Measurements from ENCODE around the gene RNF121.

The RNF121 gene

DNA sequence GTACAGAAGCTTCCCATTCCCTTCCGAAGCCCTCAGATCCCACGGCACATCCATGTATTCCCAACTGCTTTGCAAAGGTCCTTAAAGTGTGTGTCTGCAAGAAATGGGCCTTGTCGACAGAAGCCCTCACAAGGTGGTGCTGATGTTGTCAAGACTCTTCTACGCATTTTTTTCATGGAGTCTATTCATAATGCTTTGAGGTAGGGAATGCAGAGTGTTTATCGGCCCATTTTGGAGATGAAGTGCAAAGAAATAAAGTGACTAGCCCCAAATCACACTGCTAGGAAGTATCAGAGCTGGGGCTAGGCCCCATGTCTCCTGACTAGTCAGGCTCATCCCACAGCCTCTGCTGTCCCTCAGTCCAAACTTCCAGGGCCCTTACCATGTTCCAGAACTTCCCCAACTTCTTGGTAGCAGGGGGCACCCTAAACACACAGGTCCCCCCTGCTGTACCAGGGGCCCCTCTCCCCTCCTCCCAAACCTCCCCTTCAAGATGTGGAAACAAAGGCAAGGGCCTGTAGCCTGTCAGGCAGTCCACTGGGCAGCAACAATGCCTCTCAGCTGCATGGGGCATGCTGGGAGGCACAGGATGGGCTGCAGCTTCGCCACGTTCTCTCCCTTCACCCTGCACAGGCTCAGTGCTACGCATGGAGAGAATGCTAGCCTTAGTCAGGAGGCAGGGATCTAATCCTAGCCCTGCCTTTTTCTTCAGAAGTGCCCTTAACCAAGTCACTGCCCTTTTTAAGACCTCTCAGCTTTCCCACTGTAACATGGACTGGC, 77.7 kb downstream of the RNF121 start:
- DNase-seq (ENCODE audit: low spot score) = no peak

DNA sequence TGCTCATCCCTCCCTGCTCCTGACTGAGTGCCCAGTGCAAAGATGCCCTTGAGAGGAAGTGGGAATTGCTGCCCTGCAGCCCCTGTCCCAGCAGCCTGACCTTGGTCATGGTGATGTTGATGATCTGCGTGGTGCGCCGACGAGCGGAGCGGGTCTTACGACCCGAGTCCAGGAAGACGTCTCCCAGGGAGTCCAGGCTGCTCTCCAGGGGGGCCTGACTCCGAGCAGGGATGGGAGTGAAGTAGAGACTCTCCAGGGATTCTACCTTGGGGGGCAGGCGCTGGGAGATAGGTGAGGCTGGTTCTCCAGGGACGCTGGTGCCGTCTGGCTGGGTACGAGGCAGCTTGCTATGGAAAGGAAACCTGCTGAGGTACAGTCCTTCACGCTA, 78.2 kb downstream of the RNF121 start:
- DNase-seq (ENCODE audit: low spot score) = no peak

DNA sequence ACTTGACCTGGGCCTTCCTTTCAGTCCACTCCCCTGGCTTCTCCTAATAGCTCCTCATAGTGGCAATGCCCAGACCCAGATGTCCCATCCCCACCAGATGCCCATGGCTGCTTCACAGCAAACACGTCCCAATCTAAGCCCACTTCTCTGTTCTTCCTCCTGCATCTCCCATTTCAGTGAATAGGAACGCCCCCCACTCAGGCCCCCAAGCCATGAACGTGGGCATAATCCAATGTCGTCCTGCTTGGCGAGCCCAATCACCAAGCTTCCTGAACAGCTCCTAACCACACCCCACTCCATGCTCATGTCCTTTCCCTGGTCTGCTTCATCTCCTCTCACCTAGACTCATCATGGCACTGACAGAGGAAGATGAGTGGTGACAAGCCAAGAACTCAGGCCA, 78.7 kb downstream of the RNF121 start:
- DNase-seq (ENCODE audit: low spot score) = no peak

DNA sequence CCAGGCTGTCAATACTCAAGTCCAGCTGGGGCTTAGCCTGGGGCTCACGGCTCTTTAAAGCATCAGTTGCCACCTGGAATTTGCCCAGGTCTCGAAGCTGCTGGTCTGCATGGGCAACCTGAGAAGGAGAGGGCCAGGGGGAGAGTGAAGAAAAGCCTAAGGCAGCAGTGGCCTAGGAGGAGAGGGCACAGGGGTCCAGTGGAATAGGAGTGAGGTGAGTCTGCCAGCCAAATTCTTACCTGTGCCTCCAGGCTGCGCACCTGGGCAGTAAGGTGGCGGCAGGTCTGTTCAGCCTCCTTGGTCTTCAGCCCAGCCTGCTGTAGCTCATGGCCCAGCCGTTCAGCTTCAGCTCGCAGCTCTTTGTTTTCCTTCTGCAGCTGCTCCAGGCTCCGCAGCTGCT, 79.9 kb downstream of the RNF121 start:
- DNase-seq (ENCODE audit: low spot score) = no peak

DNA sequence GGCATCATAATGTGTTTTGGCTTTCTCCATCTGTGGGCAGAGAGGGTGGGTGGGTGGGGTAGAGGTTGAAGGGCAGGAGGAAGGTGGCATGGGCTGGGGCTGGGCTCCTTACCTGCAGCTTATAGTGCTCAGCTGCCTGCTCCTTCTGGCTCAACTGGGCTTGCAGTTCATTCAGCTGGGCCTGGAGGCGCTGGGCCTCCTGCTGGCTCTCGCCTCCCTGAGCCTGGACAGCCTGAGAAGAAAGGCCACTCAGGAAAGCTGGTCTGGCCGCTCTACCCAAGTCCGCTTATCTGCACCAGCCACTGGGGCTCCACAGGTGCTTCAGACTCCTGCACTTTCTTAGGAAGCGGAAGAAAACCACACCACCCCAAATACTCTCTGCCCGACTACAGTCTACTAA, 80.3 kb downstream of the RNF121 start:
- no peak for DNase-seq (ENCODE audit: low spot score)

DNA sequence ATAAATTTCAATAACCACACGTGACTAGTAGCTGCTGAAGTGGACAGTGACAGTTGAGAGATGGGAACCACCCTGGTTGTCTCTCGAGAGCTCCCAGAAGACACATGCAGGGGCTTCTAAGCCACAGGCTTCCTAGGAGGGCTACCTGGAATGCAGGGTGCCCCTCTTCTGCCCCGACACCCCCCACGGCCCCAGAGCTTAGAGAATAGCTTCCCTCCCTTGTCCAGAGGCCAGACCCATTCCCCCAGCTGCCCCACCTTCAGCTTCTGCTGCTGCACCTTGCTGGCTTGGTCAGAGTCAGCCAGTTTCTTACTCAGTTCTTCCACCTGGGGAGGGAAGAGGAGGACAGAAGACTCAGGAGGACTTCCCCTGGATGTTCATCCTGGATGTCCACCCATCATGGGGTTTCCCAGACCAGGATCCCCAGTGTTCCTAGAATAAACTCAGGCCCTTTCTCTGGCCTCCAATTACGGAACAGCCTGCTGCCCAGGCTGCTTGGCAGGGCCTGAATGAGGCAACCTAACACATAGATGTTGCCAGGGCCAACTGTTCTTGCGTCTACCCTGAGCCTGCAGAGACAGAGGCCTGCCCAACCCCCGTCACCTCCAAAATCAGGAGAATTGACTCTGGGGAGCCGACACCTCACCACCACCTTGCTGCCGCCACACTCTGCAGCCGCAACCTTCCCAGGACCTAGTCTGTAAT, 81.8 kb downstream of the RNF121 start:
- no peak for DNase-seq (ENCODE audit: low spot score)

DNA sequence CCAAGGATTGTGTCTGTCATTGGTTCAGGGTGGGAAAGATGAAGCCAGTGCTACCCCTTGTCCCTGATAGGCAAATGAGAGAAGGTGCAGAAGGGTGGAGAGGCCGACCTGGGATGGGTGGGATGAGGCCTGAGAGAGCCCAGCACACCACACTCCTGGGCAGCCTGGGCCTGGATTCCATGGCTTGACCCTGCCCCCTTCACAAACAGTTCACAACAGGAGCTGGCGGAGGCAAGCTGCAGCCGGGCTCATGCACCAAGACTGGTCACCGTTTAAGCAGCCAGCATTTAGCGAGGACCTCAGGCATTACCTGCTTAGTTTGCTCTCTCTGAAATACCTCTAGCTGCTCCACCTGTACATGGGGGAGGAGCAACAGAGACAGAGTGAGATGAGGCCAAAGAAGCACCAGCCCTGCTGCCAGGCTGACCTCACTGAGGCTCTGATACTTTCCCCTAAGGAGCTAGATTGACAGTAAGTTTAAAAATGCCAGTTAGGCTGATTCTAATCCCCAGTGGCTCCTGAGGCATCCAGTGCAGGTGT, 83.3 kb downstream of the RNF121 start:
- DNase-seq (ENCODE audit: low spot score) = no peak

DNA sequence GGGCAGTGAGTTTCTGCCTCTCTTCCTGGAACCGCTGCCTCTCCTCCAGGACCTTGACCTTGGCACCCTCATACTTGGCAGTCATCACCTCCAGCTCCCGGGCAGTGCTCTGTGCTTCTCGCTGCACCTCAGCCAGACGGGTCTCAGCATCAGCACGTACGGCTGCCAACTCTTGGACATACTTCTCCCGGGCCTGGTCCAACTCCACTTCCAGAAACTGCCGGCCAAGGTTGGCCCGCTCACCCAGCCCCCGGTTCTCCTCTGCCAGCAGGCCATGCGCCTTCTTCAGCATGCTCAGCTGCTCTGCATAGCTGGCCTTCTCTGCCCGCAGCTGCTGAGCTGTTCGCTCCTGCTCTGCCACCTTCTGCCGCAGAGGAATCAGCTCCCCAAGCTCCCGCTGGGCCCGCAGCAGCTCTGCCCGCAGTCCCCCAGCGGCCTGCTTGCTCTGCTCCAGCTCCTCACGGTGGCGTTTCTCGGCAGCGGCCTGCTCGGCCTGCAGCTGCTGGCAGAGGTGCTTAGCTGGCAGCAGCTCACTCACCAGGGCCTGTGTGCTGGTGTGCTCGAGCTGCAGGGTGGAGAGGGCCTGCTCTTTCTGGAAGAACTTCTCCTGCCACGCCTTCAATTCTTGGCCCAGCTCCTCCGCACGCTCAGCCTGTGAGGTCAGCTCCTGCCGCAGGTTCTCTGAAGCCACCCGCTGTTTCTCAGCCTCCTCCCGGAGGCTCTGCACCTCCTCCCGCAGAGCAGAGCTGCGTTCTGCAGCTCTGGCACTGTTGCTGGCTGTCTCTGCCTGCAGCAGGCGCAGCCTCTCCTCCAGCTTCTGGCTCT, 84.3 kb downstream of the RNF121 start:
- DNase-seq (ENCODE audit: low spot score) = no peak

DNA sequence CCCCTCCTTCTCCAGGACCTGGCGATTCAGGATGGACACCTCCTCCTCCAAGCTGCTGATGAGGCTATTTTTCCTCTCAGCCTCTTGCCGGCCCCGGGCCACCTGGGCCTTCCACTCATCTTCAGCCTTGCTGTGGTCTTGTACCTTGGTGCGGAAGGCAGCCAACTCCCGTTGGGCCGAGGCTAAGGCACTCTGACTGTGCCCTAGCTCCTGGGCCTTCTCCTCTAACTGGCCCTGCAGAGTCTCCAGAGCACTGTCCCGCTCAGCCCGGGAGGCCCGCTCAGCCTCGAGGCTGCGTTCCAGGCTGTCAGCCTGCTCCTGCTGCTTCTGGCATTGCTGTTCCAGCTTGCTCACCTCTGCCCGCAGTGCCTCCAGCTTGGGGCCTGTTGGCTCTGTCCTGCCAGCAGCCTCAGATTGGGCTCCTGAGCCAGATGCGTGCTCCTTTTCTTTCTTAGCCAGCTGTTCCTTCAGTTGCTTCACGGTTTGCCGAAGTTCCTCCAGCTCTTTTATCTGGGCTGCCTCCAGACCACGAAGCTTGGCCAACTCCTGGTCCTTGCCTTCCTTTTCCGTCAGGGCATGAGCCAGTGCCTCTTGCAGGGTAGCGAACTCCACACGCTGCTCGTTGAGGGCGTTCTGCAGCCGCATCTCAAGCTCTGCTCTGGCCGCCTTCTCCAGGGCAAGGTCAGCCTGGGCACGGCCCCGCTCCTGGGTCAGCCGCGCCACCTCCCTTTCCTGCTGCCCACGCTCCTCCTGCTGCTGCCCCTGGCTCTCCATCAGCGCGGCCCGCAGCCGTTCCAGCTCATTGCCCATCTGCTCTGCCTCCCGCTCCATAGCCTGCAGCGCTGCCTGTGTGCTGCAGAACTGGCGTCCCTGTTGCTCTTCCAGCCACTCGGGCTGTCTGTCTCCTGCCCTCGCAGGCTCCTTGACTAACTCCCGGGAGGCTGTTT, 85.2 kb downstream of the RNF121 start:
- DNase-seq (ENCODE audit: low spot score) = no peak

DNA sequence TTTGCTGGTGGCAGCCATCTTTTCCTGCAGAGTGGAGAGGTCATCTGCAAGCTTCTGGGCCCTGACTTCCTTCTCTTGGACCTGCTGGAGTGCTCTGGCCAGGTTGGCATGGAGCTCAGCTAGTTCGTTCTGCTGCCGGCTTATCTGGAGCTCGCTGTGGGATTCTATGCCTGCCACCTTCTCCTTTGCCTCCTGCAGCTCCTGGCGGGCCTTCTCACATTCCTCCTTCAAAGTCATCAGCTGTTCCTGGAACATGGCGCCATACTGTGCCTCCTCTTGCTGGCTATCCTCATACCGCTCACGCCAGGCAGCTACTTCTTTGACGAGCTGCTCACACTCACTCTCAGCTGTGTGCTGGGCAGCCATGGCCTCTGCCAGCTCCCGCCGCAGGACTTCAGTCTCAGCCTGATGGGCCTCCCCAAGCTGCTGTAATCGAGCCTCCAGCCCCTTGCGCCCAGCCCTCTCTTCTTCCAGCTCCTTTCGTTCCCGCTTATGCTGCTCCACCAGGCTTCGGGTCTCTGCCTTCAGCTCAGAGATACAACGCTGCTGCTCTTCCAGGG, 86.0 kb downstream of the RNF121 start:
- no peak for DNase-seq (ENCODE audit: low spot score)

DNA sequence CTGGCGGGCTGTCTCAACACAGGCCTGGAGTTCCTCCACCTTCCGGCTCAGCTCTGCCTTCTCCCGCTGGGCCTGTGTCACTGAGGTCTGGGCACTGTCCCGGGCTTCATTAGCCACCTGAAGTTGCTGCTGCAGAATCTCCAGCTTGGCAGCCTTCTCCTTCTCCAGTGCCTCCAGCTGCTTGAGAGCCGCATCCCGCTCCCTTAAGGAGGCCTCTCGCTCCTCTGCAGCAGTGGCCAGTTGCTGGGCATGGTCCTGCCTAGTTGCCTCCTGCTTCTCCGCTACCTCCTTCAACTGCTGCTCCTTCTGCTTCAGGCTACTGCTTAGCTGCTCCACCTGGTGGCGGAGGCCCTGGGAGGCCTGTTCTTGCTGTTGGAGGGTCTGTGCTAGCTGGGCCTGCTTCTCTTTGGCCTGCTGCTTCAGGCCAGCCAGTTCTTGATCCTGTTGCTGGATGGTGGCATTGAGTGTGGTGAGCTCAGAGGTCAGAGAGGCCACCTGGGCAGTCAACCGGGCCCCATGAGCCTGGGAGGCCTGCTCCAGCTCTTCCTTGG, 86.7 kb downstream of the RNF121 start:
- DNase-seq (ENCODE audit: low spot score) = no peak

DNA sequence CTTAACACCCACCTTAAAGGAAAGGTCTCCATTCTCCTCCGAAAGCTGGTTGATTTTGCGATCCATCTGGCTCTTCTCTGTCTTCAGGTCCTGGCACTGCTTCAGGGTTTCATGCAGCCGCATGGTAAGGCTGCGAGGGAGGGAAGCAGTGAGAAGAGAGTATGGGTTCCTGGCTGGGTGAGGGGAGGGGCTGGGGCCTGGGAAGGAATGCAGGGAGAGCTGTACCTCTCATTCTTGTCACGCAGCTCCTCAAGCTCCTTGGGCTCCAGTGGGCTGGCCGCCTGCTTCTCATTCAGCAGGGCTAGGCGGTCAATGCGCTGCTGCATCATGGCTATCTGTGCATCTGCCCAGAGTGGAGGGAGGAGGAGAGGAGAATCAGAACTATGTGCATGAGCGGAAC, 89.3 kb downstream of the RNF121 start:
- no peak for DNase-seq (ENCODE audit: low spot score)

DNA sequence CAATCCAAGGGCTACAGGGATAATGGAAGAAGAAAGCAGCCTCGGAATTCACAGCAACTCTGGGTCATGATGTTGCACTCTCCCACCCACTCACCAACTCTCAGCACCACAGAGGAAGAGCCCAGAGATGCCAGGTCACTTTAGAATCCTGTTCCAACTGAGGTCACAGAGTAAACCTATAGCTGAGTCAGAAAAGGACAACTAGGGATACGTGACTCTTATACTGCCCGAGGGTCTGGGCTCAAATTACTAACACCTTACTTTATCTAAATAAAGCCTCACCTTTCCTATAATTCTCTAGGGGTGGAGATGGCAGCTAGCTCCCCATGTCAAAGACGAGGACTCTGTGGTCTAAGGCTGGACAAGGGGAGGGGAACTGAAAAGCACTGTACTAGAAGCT, 94.5 kb downstream of the RNF121 start:
- no peak for DNase-seq (ENCODE audit: low spot score)

DNA sequence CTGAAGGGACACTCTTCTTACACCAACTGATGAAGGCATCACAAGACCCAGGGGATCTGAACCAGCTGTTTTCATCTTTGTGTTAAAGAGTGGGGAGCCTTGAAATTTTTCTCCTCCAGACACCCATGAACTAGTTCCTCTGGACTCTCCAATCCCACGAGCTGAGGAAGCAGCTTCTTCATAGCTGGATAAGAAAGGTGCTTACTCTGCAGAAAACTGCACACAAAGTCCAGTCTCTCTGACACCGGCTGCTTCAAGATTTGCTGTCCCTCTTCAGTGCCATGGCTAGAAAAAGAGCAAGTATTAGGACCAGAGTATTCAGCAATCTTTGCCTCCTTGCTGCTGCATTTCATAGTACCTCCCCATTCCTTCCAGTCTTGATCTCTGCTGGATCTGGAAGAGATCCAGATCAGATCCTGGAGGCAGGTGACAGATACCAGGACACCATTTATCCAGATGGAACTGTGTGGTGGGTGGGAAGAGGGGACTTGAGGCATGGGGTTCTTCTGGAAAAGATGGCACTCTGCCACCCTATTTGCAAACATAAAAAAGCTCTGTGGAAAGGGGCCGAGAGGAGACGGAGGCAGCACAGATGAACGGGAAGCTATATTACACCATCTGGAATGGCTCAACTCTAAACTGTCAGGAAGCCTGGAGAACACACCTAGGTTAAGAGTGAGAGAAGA, 95.4 kb downstream of the RNF121 start:
- no peak for DNase-seq (ENCODE audit: low spot score)

DNA sequence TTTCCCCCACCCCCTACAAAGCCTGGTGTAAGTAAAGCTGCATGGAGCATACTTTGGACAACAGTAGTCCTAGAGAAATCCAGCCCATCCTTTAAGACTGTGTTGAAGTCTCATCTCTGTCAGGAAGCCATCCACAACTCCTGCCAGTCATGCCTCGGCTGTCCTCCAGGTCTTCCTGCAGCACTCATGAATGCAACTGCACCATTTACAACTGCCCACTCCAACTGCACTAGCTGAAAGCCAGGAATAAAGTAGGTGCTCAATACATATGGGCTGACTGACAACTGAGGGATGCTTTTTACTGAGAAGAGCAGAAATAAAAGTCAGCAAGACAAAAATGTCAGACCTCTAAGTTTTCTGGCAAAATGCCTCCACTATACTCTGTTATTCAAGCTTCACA, 97.2 kb downstream of the RNF121 start:
- no peak for DNase-seq (ENCODE audit: low spot score)

DNA sequence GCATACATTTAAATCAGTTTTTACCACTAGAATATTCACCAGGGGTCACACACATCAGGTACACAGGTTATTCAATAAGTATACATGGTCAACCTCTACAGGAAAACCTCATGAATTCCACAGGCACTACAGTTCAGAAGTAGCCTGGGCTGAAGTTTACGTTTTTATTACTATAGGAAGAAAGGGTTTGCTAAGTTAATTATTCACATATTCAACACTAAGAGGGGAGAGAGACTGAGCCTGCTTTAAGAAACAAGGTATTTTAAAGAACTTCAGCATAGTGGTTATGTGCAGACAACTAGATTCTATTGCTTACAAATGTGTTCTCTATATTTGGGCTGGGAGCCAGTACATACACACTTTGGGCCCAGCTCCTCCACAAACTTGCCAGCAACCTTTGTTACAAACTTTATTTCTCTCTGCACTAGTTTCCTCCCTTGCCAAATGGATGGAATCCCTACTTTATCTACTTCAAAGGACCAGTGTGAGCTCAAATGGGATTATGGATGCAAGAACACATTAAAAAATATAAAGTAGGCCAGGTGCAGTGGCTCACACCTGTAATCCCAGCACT, 101.7 kb downstream of the RNF121 start:
- DNase-seq (ENCODE audit: low spot score) = no peak

DNA sequence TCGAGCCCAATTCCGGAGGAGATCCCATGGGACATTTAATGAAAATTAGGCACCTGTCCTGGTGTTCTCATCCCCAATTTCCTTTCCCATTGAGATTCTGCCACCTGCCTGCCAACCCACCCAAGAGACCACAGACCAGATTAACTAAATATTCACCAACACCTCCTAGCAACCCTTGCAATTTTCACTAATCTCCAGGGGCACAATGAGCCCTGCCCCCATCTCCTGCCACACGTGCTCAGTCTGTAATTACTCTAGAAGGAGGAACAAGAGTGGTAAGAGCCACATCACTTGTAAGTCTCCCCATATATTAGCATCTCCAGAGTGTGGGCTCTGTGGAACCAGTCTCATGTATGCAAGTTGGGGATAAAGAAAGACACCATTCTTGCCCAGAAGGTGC, 107.8 kb downstream of the RNF121 start:
- no peak for DNase-seq (ENCODE audit: low spot score)

DNA sequence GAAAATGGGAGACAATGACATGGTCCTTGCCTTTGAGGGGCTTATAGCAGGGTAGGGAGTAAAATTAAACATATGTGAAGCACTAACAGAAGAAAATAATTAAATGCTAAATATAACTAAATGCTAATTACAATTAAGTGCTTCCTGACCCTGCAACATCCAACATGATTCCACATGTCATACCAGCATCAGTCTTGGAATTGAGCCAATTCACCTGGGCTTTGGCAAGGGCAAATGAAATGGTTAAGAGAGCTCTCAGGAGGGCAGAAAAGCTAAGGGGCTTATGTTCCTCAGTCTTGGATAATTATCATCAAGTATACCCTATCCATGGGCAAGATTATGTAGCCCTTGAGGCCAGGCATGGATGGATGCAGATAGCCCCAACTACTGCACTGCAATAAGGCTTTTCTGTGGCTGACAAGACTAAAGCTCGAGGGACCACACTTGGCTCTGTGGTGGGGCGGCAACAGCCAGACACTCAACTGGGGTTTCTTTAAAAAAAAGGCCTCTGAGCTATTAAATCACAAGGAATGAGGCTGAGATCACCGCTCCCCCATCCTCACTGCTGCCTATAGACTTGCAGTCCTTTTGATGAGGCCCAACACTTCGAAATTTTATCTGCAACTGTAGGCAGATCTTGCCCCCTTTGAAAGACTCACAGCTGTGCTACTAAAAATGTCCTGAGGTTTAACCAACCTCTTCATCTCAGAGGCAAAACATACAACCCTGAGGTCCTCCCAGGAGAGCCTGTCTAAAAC, 108.9 kb downstream of the RNF121 start:
- no peak for DNase-seq (ENCODE audit: low spot score)

DNA sequence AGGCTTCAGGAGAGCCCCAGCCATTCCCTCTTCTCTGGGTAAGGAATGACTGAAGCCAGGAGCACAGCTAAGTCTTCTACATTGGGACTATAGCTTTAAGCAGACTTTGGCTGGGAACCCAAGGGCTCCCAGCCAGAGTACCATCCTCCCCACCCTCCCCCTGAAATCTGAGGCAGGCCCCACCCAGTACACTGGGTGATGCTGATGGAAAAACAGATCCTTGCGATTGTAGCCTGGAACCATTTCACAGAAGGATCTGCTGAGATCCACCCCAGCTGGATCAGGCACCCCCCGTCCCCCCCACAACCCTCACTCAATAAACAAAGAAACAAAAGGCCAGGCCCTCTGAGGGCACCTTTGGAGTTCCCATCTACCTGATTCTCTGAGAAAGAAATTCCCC, 109.6 kb downstream of the RNF121 start:
- no peak for DNase-seq (ENCODE audit: low spot score)
